H9 (cell line): Measurements from ENCODE around the gene SGCD. TPM values are rescaled to one million over a fixed set of nuclear protein-coding genes. Genes with fewer than 3 reads are reported as not detected.

Source experiments
- DNase-seq: peaks from one replicate; pipeline ENCODE4 v3.0.0-alpha.2; 2017
- H2AFZ ChIP-seq: one replicate; pipeline ENCODE4 v1.6.1; 2013; ENCODE audit warnings: mild to moderate bottlenecking, low read length, control low read depth, moderate library complexity
- H2AK5ac ChIP-seq: 2 replicates; pipeline ENCODE4 v1.6.1; 2013; ENCODE audit warnings: low read length, control low read depth, mixed read lengths; ENCODE audit not compliant: insufficient read length
- H2BK120ac ChIP-seq: one replicate; pipeline ENCODE4 v1.6.1; 2013; ENCODE audit warnings: low read depth, mild to moderate bottlenecking, low read length, control low read depth, inconsistent platforms; ENCODE audit not compliant: poor library complexity, severe bottlenecking
- H2BK12ac ChIP-seq: 2 replicates; pipeline ENCODE4 v1.6.1; 2013; ENCODE audit warnings: low read length, control low read depth, mixed read lengths, low read depth; ENCODE audit not compliant: insufficient read length
- H2BK15ac ChIP-seq: 2 replicates; pipeline ENCODE4 v1.6.1; 2013; ENCODE audit warnings: low read depth, low read length, control low read depth
- H2BK20ac ChIP-seq: one replicate; pipeline ENCODE4 v1.6.1; 2013; ENCODE audit warnings: low read depth, mild to moderate bottlenecking, low read length, control low read depth, inconsistent platforms; ENCODE audit not compliant: poor library complexity, severe bottlenecking
- H2BK5ac ChIP-seq: 2 replicates; pipeline ENCODE4 v1.6.1; 2013; ENCODE audit warnings: low read length, control low read depth, mixed read lengths; ENCODE audit not compliant: insufficient read length
- H3K14ac ChIP-seq: 2 replicates; pipeline ENCODE4 v1.6.1; 2013; ENCODE audit warnings: low read length, control low read depth; ENCODE audit not compliant: insufficient read depth
- H3K18ac ChIP-seq: 2 replicates; pipeline ENCODE4 v1.6.1; 2013; ENCODE audit warnings: low read depth, mild to moderate bottlenecking, mixed read lengths, low read length, control low read depth; ENCODE audit not compliant: insufficient read length
- H3K23ac ChIP-seq: 2 replicates; pipeline ENCODE4 v1.6.1; 2013; ENCODE audit warnings: low read length, control low read depth, mixed read lengths, low read depth; ENCODE audit not compliant: insufficient read length
- H3K23me2 ChIP-seq: 2 replicates; pipeline ENCODE4 v1.6.1; 2013; ENCODE audit warnings: low read depth, mild to moderate bottlenecking, mixed read lengths, low read length, control low read depth; ENCODE audit not compliant: insufficient read length, poor library complexity, severe bottlenecking
- H3K27ac ChIP-seq: 2 replicates; pipeline ENCODE4 v1.5.1; 2013; ENCODE audit warnings: low read length, control low read depth, mixed read lengths, low read depth; ENCODE audit not compliant: insufficient read length
- H3K27me3 ChIP-seq: 2 replicates; pipeline ENCODE4 v1.6.1; 2013; ENCODE audit warnings: low read length, control low read depth, inconsistent platforms; ENCODE audit not compliant: insufficient read depth
- H3K4ac ChIP-seq: 2 replicates; pipeline ENCODE4 v1.6.1; 2013; ENCODE audit warnings: low read depth, mild to moderate bottlenecking, control low read depth, inconsistent platforms, low read length, moderate library complexity
- H3K4me1 ChIP-seq: 2 replicates; pipeline ENCODE4 v1.6.1; 2013; ENCODE audit warnings: low read length, control low read depth, inconsistent platforms; ENCODE audit not compliant: insufficient read depth
- H3K4me2 ChIP-seq: 2 replicates; pipeline ENCODE4 v1.6.1; 2013; ENCODE audit warnings: low read length, control low read depth, mixed read lengths; ENCODE audit not compliant: insufficient read length, insufficient read depth
- H3K56ac ChIP-seq: 2 replicates; pipeline ENCODE4 v1.6.1; 2013; ENCODE audit warnings: low read depth, mild to moderate bottlenecking, mixed read lengths, low read length, control low read depth; ENCODE audit not compliant: insufficient read length
- H3K79me1 ChIP-seq: 2 replicates; pipeline ENCODE4 v1.6.1; 2013; ENCODE audit warnings: low read depth, mild to moderate bottlenecking, moderate library complexity, low read length, control low read depth, inconsistent platforms; ENCODE audit not compliant: insufficient read depth, poor library complexity, severe bottlenecking
- H3K79me2 ChIP-seq: 2 replicates; pipeline ENCODE4 v1.6.1; 2013; ENCODE audit warnings: low read length, control low read depth, inconsistent platforms; ENCODE audit not compliant: insufficient read depth
- H3K9ac ChIP-seq: 2 replicates; pipeline ENCODE4 v1.6.1; 2013; ENCODE audit warnings: low read length, control low read depth, mixed read lengths; ENCODE audit not compliant: insufficient read length; ENCODE audit errors: extremely low read depth
- H3K9me3 ChIP-seq: one replicate; pipeline ENCODE4 v1.6.1; 2013; ENCODE audit warnings: low read depth, low read length, inconsistent platforms; ENCODE audit not compliant: control insufficient read depth
- H3T11ph ChIP-seq: one replicate; pipeline ENCODE4 v1.6.1; 2013; ENCODE audit warnings: mild to moderate bottlenecking, low read length, control low read depth, inconsistent platforms
- H4K20me1 ChIP-seq: one replicate; pipeline ENCODE4 v1.6.1; 2013; ENCODE audit not compliant: control insufficient read depth, insufficient read length, insufficient read depth
- H4K5ac ChIP-seq: 2 replicates; pipeline ENCODE4 v1.6.1; 2013; ENCODE audit warnings: low read depth, mild to moderate bottlenecking, mixed read lengths, low read length, control low read depth; ENCODE audit not compliant: insufficient read length
- H4K8ac ChIP-seq: replicated peaks from 2 replicates; pipeline ENCODE4 v1.6.1; 2013; ENCODE audit warnings: low read length, control low read depth, mixed read lengths, low read depth; ENCODE audit not compliant: insufficient read length
- H4K91ac ChIP-seq: 2 replicates; pipeline ENCODE4 v1.6.1; 2013; ENCODE audit warnings: low read depth, mild to moderate bottlenecking, moderate library complexity, mixed read lengths, low read length, control low read depth; ENCODE audit not compliant: insufficient read length
- H3K27ac Mint-ChIP-seq, 3 experiments: 2 replicates in 2 of 3; 3 replicates in 1 of 3; pipeline ENCODE4 v1.8.0; 2020 to 2021; ENCODE audit warnings: mixed read lengths in 3 of 3, mild to moderate bottlenecking in 1 of 3, moderate library complexity in 1 of 3
- H3K27me3 Mint-ChIP-seq: 2 replicates; pipeline ENCODE4 v1.8.0; 2021; ENCODE audit warnings: low read depth, mild to moderate bottlenecking, moderate library complexity, mixed read lengths
- H3K36me3 Mint-ChIP-seq, 3 experiments: 2 replicates in 2 of 3; 3 replicates in 1 of 3; pipeline ENCODE4 v1.8.0; 2020 to 2021; ENCODE audit warnings: low read depth in 3 of 3, mixed read lengths in 3 of 3; ENCODE audit not compliant: insufficient read depth in 1 of 3
- H3K4me1 Mint-ChIP-seq, 2 experiments: 2 replicates each; pipeline ENCODE4 v1.8.0; 2020; ENCODE audit warnings: mixed read lengths in 2 of 2
- H3K4me3 Mint-ChIP-seq, 2 experiments: 2 replicates in 1 of 2; 3 replicates in 1 of 2; pipeline ENCODE4 v1.8.0; 2020 to 2021; ENCODE audit warnings: mild to moderate bottlenecking in 2 of 2, mixed read lengths in 2 of 2, moderate library complexity in 1 of 2
- H3K9me3 Mint-ChIP-seq, 2 experiments: 2 replicates in 1 of 2; 3 replicates in 1 of 2; pipeline ENCODE4 v1.8.0; 2020; ENCODE audit warnings: mild to moderate bottlenecking in 2 of 2, mixed read lengths in 2 of 2, moderate library complexity in 1 of 2
- CTCF ChIP-seq: fragments of 200-600 bp; sonication (generic); conservative IDR thresholded peaks from 3 replicates; pipeline ENCODE4 v1.8.0; 2021; ENCODE audit warnings: antibody characterized with exemption, mild to moderate bottlenecking
- WGBS: extraction: QIAGEN DNeasy Blood & Tissue Kit; methylation state at CpG from one replicate; pipeline ENCODE4 v1.1.7; 2013; ENCODE audit warnings: missing lambda C conversion rate, low lambda C conversion rate, mixed read lengths; ENCODE audit not compliant: insufficient read length; ENCODE audit errors: extremely low coverage; 5-methylcytosine and 5-hydroxymethylcytosine counted together
- total RNA-seq: library from RNA; stranded (reverse); gene quantifications from 2 replicates; pipeline ENCODE4 v1.2.1, GENCODE V29; 2021

The SGCD gene
- total RNA-seq, 1 experiment from 2014 or later: 0.11 TPM

- H3K18ac ChIP-seq: no peak overlapping the region
- no peak overlapping the region for H3K14ac ChIP-seq
- H4K8ac ChIP-seq: no peak overlapping the region
- no peak overlapping the region for H2AK5ac ChIP-seq
- H3K4me1 ChIP-seq: no peaks in the 10 kb centered on the region
- no peaks in the 10 kb centered on the region for H3K79me1 ChIP-seq
- no peak overlapping the region for H3K56ac ChIP-seq
- H2BK120ac ChIP-seq: no peak overlapping the region
- H2BK5ac ChIP-seq: no peak overlapping the region
- H3K23ac ChIP-seq: no peak overlapping the region
- H3K27ac ChIP-seq: no peak overlapping the region
- H2BK15ac ChIP-seq: no peak overlapping the region
- H3K79me2 ChIP-seq: no peaks in the 10 kb centered on the region
- no peak overlapping the region for H2AFZ ChIP-seq
- H4K91ac ChIP-seq: no peak overlapping the region
- no peaks in the 10 kb centered on the region for H4K20me1 ChIP-seq
- Mint-ChIP-seq H3K36me3 (no peaks in the 10 kb centered on the region), H3K27ac (no peak overlapping the region), H3K4me3 (no peak overlapping the region), H3K27me3 (no peaks in the 10 kb centered on the region), H3K9me3 (no peaks in the 10 kb centered on the region; a peak in 1 of 5 replicates), H3K4me1 (no peaks in the 10 kb centered on the region; a peak in 2 of 4 replicates)
- H2BK20ac ChIP-seq: no peak overlapping the region
- WGBS: no CpG with 5 or more reads among the region's 2 CpGs
- no peak overlapping the region for H2BK12ac ChIP-seq
- H4K5ac ChIP-seq: no peak overlapping the region
- no peak overlapping the region for H3K4ac ChIP-seq
- no peaks in the 10 kb centered on the region for H3K23me2 ChIP-seq
- H3K9me3 ChIP-seq: no peaks in the 10 kb centered on the region
- no peak overlapping the region for H3T11ph ChIP-seq
- no peaks in the 10 kb centered on the region for H3K27me3 ChIP-seq
- no peak for TF ChIP-seq CTCF
- DNase-seq: no peak
- H3K9ac ChIP-seq: no peak overlapping the region
- no peak overlapping the region for H3K4me2 ChIP-seq
These were observed 261.3 kb downstream of the SGCD start for GRCh38 chr5:156588306-156588705.
